Activated CD8-positive, alpha-beta memory T cell treated with anti-CD3 and anti-CD28 coated beads, Interleukin-2, amount 10 ng/mL, durations not matched to agents 7 days and 5 days (primary cell): ENCODE results near the gene RAB40B. TPM values are rescaled to one million over a fixed set of nuclear protein-coding genes. Genes with fewer than 3 reads are reported as not detected.
"Not testable (repeated sequence)": the region's sequence is repeated elsewhere in the genome, so short reads cannot be mapped to it uniquely, and the experiment has no call there.

ENCODE experiments used
- ATAC-seq: fragments of 150-1000 bp; cut with Tn5 transposase; one replicate; pipeline ENCODE4 v1.10.0; 2021; ENCODE audit warnings: moderate library complexity
- CTCF ChIA-PET: fragments of 350-600 bp; sonication (Branson Sonifier 250); formaldehyde crosslinking; loops from one replicate; lab custom pipeline; 2021; ENCODE audit warnings: antibody characterized with exemption; lab: Charles Lee
- DNase-seq: peaks from one replicate; pipeline ENCODE4 v3.0.0-alpha.2; 2020
- H3K27ac Mint-ChIP-seq: one replicate; pipeline ENCODE4 v1.8.0; 2021; ENCODE audit warnings: mild to moderate bottlenecking, mixed read lengths
- H3K27me3 Mint-ChIP-seq: one replicate; pipeline ENCODE4 v1.8.0; 2021; ENCODE audit warnings: mixed read lengths
- H3K36me3 Mint-ChIP-seq: one replicate; pipeline ENCODE4 v1.8.0; 2021; ENCODE audit warnings: mild to moderate bottlenecking, mixed read lengths
- H3K4me1 Mint-ChIP-seq: one replicate; pipeline ENCODE4 v1.8.0; 2021; ENCODE audit warnings: mixed read lengths
- H3K4me3 Mint-ChIP-seq: one replicate; pipeline ENCODE4 v1.8.0; 2021; ENCODE audit warnings: mild to moderate bottlenecking, moderate library complexity, mixed read lengths
- H3K9me3 Mint-ChIP-seq: one replicate; pipeline ENCODE4 v1.8.0; 2022; ENCODE audit warnings: low read depth, mixed read lengths
- total RNA-seq, 2 experiments: library from RNA; stranded (reverse); gene quantifications; one replicate each; pipeline ENCODE4 v1.2.3, GENCODE V29; 2021

RAB40B gene, protein sequence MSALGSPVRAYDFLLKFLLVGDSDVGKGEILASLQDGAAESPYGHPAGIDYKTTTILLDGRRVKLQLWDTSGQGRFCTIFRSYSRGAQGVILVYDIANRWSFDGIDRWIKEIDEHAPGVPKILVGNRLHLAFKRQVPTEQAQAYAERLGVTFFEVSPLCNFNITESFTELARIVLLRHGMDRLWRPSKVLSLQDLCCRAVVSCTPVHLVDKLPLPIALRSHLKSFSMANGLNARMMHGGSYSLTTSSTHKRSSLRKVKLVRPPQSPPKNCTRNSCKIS
- 1 to 10 TPM in 1 of 2 experiments, under 1 TPM in 1; 0.47 to 1.4 TPM for total RNA-seq

DNA sequence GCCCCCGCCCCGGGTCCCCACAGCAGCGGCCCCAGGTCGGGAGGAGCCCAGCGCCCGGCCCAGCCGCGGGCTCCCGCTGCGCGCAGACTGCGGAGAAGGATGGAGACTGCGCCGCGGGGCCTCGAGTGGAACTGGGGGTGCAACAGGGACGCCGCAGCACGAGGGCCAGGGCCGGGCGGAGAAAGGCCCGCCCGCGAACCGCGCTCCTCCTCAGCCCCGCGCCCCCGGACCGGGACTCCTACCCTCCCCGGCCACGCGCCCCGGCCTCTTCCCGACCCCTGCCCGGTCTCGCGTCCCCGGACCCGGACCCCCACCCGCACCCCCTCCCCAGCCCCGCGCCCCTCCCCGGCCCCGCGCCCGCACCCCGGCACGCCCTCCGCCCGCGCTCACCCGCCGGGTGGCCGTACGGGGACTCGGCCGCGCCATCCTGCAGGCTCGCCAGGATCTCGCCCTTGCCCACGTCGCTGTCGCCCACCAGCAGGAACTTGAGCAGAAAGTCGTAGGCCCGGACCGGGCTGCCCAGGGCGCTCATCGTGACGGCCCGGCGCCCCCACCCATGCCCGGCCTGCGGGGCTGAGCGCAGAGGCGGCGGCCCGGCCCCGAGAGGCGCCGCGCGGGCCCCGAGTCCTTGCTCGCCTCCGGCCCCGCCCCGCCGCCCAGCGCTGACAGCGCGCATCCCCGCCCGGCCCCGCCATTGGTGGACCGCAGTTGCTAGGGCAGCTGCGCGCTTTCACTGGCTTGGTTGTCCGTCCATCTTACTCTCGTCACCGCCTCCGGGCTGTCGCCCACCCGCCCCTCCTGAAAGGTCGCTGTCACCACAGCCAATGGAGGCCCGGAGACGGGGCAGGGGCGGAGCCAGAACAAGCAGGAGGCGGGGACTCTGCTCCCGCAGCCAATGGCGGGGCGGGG lies at the start of gene RAB40B:
Gene RAB40B (minus strand): TSS at position 634 of the 909 bp plus-strand sequence. CDS start 102 bp downstream, at position 532.
- H3K36me3 Mint-ChIP-seq: peaks cover 10% of the 10 kb centered on the region
- peaks cover 15% of the 10 kb centered on the region for H3K9me3 Mint-ChIP-seq
- CTCF ChIA-PET: interaction anchor here (0.6 kb wide), 1 partner anchor 1205 kb away, joined by 3 read pairs; no protein-coding TSS in a partner anchor
- H3K4me1 Mint-ChIP-seq: peaks cover 9% of the 10 kb centered on the region
- ATAC-seq (peak; percentile 99), DNase-seq (peak; percentile 98)
- no peak within 1 kb of the TSS for H3K27ac Mint-ChIP-seq
- H3K4me3 Mint-ChIP-seq: peak within 1 kb of the TSS; percentile 74
- peaks cover 8% of the 10 kb centered on the region for H3K27me3 Mint-ChIP-seq

DNA sequence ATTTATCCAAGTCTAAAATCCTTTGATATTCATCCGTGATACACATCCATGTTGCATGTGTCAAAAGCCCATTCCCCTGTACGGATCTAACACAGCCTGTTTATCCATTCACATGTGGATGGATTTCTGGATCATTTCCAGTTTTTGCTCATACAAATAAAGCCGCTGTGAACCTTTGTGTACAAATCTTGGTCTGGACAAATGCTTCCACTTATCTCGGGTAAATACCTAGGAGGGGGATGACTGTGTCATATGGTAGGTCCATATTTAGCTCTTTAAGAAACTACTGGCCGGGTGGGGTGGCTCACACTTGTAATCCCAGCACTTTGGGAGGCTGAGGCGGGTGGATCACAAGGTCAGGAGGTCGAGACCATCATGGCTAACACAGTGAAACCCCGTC lies 47.0 kb upstream of the RAB40B start:
- CTCF ChIA-PET: no interaction called here

DNA sequence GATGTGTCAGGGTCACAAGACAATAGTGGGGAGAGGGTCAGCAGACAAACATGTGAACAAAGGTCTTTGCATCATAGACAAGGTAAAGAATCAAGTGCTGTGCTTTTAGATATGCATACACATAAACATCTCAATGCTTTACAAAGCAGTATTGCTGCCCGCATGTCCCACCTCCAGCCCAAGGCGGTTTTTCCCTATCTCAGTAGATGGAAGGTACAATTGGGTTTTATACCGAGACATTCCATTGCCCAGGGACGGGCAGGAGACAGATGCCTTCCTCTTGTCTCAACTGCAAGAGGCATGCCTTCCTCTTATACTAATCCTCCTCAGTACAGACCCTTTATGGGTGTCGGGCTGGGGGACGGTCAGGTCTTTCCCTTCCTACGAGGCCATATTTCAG lies 46.2 kb upstream of the RAB40B start:
- H3K4me3 Mint-ChIP-seq, H3K27me3 Mint-ChIP-seq, CTCF ChIA-PET, ATAC-seq, DNase-seq, H3K4me1 Mint-ChIP-seq, H3K27ac Mint-ChIP-seq: not testable (repeated sequence)
- peaks cover 14% of the 10 kb centered on the region for H3K9me3 Mint-ChIP-seq
- H3K36me3 Mint-ChIP-seq: peaks cover 16% of the 10 kb centered on the region

More for the DNA sequence above, 47.0 kb upstream of the RAB40B start:
- H3K4me1 Mint-ChIP-seq: peaks cover 3% of the 10 kb centered on the region
- H3K36me3 Mint-ChIP-seq: peaks cover 13% of the 10 kb centered on the region
- no peaks in the 10 kb centered on the region for H3K27me3 Mint-ChIP-seq
- H3K9me3 Mint-ChIP-seq: peaks cover 8% of the 10 kb centered on the region
- ATAC-seq (no peak), DNase-seq (no peak)
- no peak overlapping the region for H3K27ac Mint-ChIP-seq
- no peak overlapping the region for H3K4me3 Mint-ChIP-seq

DNA sequence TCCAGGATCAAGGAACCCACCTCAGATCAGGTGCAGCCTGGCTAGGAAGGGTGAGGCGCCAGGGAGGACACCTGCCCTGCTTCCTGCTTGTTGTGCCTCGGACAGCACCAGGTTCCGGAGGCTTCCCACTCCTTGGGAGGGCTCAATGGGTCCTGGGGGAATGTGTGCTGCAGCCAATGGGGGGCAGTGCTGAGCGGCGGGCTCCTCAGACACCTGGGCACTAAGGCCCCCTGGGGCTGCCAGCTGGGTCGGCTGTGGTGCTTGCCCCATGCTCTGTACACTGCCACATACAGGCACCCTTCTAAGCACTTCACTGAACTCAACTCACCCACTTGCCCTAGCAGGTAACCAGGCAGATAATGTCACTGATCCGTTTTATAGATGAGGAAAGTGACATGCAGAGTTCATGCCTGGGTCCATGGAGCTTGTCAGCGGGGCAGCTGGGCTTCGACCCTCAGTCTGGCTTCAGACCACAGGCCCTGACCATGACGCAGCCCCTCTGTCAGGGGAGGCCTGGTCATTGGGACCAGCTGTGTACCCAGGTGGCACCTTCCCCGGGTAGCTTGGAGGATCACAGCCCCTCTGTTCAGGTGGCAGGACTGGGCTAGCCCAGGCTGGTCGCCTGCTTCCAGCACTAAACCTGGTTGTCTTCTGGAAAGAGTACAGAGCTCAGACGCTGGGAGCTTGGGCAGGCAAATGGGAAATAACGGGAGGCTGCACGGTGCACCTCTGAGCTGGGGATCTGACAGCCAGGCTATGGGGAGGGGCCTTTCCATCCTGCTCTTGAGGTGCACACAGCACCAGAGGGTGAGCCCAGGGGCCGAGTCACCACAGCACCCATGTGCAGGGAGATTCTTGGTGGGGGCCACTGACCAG lies 45.1 kb upstream of the RAB40B start:
- no peak for ATAC-seq

DNA sequence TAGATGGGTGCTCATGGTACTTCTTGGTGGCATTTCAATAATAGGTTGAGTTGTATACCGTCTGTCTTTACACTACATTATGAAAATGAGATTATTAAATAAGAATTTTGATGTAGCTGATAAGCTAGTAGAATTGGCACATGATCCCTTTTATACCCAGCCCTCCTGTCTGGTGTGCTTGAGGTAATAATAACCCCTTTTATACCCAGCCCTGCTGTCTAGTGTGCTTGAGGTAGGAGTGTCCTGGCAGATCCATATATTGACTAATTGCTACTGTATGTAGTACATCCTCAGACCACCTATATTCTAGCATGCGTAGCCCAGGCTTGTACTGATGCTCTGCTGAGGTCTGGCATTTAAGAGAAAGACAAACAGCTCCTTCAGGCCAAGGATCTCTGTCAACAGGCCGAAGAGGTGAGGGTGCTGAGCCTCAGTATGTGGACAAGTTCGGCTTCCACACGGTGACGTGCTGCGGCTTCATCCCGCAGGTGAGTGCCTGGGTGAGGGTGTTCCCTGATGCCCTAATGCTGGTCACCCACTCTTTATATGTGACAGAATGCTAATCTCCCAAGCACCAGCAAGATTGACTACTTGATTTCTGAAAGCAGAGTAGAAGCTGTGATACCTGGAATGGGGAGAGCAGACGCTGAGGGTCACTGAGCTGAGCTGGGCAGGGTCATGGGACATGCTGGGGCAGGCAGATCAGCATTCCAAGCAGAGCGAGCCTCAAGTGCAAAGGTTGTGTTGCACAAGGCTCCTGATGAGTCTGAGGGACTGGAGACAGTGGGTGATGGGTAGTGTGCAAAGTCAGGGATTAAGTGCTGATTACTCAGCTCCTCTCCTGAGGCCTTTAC lies 42.6 kb upstream of the RAB40B start:
- ATAC-seq: no peak
- peaks cover 3% of the 10 kb centered on the region for H3K27me3 Mint-ChIP-seq
- DNase-seq: no peak
- peaks cover 18% of the 10 kb centered on the region for H3K36me3 Mint-ChIP-seq
- H3K9me3 Mint-ChIP-seq: peaks cover 14% of the 10 kb centered on the region
- CTCF ChIA-PET: interaction anchor here (0.7 to 1.1 kb wide), 2 partner anchors 27 to 1515 kb away, joined by 3 read pairs; no protein-coding TSS in a partner anchor
- no peak overlapping the region for H3K4me3 Mint-ChIP-seq
- no peaks in the 10 kb centered on the region for H3K4me1 Mint-ChIP-seq
- no peak overlapping the region for H3K27ac Mint-ChIP-seq

More for the DNA sequence above, 45.1 kb upstream of the RAB40B start:
- Mint-ChIP-seq H3K9me3 (peaks cover 14% of the 10 kb centered on the region), H3K36me3 (peaks cover 16% of the 10 kb centered on the region), H3K4me3 (no peak overlapping the region), H3K27ac (no peak overlapping the region), H3K4me1 (no peaks in the 10 kb centered on the region), H3K27me3 (no peaks in the 10 kb centered on the region)
- CTCF ChIA-PET: no interaction called here
- DNase-seq: no peak

DNA sequence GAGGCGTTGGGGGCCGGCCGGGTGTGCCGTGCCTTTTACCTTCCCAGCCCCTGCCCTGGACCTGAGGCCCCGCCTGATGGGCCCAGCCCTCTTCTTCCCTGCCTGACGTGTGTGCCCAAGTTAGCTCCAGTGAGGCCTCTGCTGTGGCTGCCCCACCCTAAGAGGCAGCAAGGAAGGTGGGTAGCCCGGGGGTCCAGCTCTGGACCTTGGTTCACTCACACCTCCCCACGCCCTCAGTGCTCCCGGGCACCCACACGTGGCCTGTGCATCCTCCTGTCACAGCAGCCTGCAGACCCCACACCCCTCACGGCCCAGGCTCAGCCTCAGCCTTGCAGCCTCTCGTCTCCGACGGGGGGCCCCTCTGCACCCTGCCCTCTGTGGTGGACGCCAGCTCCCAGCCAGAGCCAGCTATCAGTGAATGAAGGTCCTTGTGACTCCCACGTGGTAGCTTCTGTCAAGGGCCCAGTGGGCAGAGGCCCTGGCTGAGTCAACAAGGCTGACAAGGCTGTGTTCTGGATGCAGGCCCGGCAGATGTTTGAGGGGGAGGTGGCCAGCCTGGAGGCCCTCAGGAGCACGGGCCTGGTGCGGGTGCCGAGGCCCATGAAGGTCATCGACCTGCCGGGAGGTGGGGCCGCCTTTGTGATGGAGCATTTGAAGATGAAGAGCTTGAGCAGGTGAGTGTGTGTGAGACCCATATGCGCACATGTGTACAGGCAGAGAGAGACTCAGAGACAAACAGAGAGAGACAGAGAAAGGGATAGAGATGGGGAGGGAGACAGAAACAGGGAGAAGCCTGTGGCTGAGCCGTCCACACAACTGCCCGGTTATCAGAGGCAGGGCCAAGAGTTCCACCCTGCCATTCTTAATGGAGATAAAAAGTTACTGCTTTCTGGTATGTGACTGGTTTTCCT lies 39.7 kb upstream of the RAB40B start:
- DNase-seq: no peak
- no peak for ATAC-seq
- Mint-ChIP-seq H3K27me3 (peaks cover 6% of the 10 kb centered on the region), H3K27ac (no peak overlapping the region), H3K4me3 (no peak overlapping the region), H3K36me3 (peaks cover 23% of the 10 kb centered on the region), H3K4me1 (peaks cover 2% of the 10 kb centered on the region), H3K9me3 (peaks cover 16% of the 10 kb centered on the region)
- CTCF ChIA-PET: no interaction called here

DNA sequence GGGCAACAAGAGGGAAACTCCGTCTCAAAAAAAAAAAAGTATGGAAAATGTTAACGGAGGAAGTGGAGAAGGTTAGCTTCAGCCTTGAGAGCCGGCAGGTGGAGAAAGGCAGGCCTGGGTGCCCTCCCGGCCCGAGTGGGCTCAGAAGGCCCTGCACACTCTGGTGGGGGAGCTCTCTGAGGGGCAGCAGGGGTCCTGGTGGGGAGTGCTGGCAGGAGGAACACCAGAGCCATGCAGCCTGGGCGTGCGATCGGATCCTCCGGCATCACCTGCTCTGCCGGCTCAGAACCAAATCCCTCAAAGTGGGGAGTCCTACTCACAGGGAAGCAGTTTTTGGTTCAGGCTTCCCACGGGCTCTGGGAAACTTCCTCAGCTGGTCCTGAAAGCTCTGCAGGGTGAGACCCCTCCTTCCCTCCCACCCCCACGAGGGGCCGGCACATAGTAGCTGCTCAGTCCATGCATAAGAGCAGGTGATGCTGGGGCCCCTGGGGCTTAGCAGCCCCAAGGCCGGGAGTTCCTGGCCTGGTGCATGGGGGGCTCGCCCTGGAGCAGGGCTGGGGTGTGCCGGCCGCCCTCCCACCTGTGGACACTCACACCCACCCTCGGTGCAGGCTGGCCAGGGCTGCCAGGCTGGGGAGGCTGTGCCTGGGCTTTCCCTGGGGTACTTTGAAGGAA lies 38.1 kb upstream of the RAB40B start:
- DNase-seq (no peak), ATAC-seq (no peak)
- CTCF ChIA-PET: no interaction called here
- Mint-ChIP-seq H3K4me1 (peaks cover 2% of the 10 kb centered on the region), H3K36me3 (peaks cover 31% of the 10 kb centered on the region), H3K4me3 (no peak overlapping the region), H3K27me3 (peaks cover 6% of the 10 kb centered on the region), H3K27ac (no peak overlapping the region), H3K9me3 (peaks cover 14% of the 10 kb centered on the region)

DNA sequence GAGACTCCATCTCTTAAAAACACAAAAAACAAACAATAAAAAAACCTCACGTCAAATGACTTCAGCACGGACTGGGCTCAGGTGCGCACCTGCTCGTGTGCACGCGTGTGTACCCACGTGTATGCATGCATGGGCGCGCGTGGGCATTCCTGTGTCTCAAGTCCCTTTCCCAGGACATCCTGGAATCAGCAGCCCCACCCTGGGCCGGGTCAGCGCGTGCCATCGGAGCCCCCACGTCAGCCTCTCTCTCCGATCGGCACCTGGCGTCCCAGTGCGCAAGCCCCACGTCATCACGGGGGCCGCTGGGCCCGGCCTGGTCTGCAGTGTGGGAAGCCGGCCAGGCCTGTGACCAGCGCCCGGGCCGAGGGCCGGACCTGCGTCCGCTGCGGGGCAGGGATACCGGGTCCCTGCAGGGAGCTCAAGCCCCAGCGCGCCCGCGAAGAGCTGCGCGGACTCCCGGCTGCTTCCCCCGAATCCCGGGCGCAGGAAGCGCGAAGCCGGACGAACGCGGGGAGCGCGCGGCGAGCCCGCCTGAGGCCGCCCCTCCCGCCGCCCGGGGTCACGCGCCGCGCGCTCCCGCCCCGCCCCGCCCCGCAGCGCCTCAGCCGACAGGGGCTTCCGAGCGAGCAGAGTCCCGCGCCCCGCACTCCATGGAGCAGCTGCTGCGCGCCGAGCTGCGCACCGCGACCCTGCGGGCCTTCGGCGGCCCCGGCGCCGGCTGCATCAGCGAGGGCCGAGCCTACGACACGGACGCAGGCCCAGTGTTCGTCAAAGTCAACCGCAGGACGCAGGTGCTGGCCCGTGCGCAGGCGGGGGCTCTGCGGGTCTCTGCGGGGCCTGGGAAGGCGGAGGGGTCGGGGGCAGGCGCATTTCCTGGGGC lies 36.7 kb upstream of the RAB40B start, which contains the start of gene FN3K:
Gene FN3K (plus strand): TSS at position 629 of the 880 bp plus-strand sequence. CDS start 22 bp downstream, at position 651.
- peaks cover 2% of the 10 kb centered on the region for H3K4me1 Mint-ChIP-seq
- DNase-seq (no peak), ATAC-seq (peak; percentile 70)
- H3K36me3 Mint-ChIP-seq: peaks cover 26% of the 10 kb centered on the region
- H3K9me3 Mint-ChIP-seq: peaks cover 8% of the 10 kb centered on the region
- CTCF ChIA-PET: no interaction called here
- peaks cover 6% of the 10 kb centered on the region for H3K27me3 Mint-ChIP-seq
- H3K27ac Mint-ChIP-seq: no peak within 1 kb of the TSS
- H3K4me3 Mint-ChIP-seq: peak within 1 kb of the TSS; percentile 33

DNA sequence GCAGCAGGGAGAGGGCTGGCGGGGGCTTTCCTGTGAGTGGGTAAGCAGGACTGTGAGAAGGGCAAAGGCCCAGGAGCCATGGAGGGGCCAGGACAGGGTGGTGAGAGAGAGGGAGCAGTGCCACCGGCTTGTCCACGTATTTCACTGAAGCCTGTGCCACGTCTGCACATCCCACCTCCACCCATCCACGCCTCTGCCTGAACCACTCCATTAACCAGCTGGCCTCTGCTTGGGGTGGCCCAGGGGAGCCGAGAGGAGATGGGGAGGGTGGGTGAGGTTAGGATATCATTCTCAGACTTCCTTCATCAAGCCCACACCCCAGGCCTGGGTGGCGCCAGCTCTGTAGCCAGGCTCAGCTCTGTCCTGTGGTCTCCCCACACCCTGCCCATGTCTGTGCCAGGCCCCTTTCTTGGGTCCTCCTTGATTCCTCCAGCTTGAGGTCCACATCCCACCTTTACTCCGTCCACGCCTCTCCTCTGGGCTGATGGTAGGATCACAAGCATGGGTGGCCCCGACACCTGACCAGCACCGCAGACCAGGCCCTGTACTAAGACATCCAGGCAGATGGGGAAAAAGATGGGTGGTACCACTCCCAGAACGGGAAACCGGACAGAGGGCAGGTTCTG lies 33.7 kb upstream of the RAB40B start:
- Mint-ChIP-seq H3K27me3 (peaks cover 6% of the 10 kb centered on the region), H3K27ac (no peak overlapping the region), H3K36me3 (peaks cover 28% of the 10 kb centered on the region), H3K4me3 (no peak overlapping the region), H3K4me1 (peaks cover 2% of the 10 kb centered on the region), H3K9me3 (peaks cover 5% of the 10 kb centered on the region)
- DNase-seq (no peak), ATAC-seq (no peak)
- CTCF ChIA-PET: no interaction called here
